Measurements from ENCODE around the gene GMPPB.

The GMPPB gene

GRCh38 chr3:49732597-49732996, 8.8 kb upstream of the GMPPB start:
- POLR2A ChIA-PET, result no interaction called here
- Histone ChIP-seq H3K4me1 (ENCODE audit: control extremely low read depth in 1 of 4, control insufficient read depth in 4 of 4, insufficient read depth in 4 of 4, low read length in 3 of 4) (no peaks in the 10 kb centered on the region), H3K27ac (ENCODE audit: insufficient read depth in 1 of 2, low read depth in 1 of 2, low read length in 2 of 2, poor library complexity in 1 of 2, severe bottlenecking in 2 of 2) (no peak overlapping the region), H3K36me3 (ENCODE audit: control insufficient read depth in 4 of 4, insufficient read depth in 4 of 4, low read length in 3 of 4) (peaks cover 16 to 77% (median 48%) of the 10 kb centered on the region in 4 experiments), H3K9me3 (ENCODE audit: control extremely low read depth in 1 of 5, control insufficient read depth in 4 of 5, insufficient read depth in 2 of 5, low read depth in 1 of 5, low read length in 4 of 5) (no peaks in the 10 kb centered on the region), H3K4me3 (ENCODE audit: control insufficient read depth in 1 of 7, extremely low read depth in 1 of 7, insufficient read depth in 4 of 7, low read depth in 2 of 7, low read length in 6 of 7) (no peak overlapping the region), H3K27me3 (replicated peaks in 2 of 5; ENCODE audit: control insufficient read depth in 4 of 5, insufficient read depth in 5 of 5, low read length in 4 of 5) (no peaks in the 10 kb centered on the region)
- CTCF ChIA-PET, result interaction anchor here (1.0 kb wide), 1 partner anchor 10 kb away, joined by 3 read pairs; no protein-coding TSS in a partner anchor
- no peak for DNase-seq
- WGBS (ENCODE audit: insufficient coverage), result 94% methylated on average over 10 of the region's 11 CpGs

GRCh38 chr3:49729966-49730609, 6.3 kb upstream of the GMPPB start:
- Histone ChIP-seq H3K4me1 (ENCODE audit: control extremely low read depth in 1 of 4, control insufficient read depth in 4 of 4, insufficient read depth in 4 of 4, low read length in 3 of 4) (peaks cover 0 to 2% (median under 1%) of the 10 kb centered on the region in 4 experiments), H3K9me3 (ENCODE audit: control extremely low read depth in 1 of 5, control insufficient read depth in 4 of 5, insufficient read depth in 2 of 5, low read depth in 1 of 5, low read length in 4 of 5) (no peaks in the 10 kb centered on the region), H3K27me3 (replicated peaks in 2 of 5; ENCODE audit: control insufficient read depth in 4 of 5, insufficient read depth in 5 of 5, low read length in 4 of 5) (no peaks in the 10 kb centered on the region), H3K4me3 (ENCODE audit: control insufficient read depth in 1 of 7, extremely low read depth in 1 of 7, insufficient read depth in 4 of 7, low read depth in 2 of 7, low read length in 6 of 7) (no peak overlapping the region), H3K36me3 (ENCODE audit: control insufficient read depth in 4 of 4, insufficient read depth in 4 of 4, low read length in 3 of 4) (peaks cover 12 to 80% (median 55%) of the 10 kb centered on the region in 4 experiments), H3K27ac (ENCODE audit: insufficient read depth in 1 of 2, low read depth in 1 of 2, low read length in 2 of 2, poor library complexity in 1 of 2, severe bottlenecking in 2 of 2) (no peak overlapping the region)
- ChIA-PET CTCF (interaction anchor here (1.6 kb wide), 1 partner anchor 10 kb away, joined by 7 read pairs; the partner anchor contains the start of gene AMIGO3), POLR2A (no interaction called here)
- 100% methylated on average over 4 of the region's 4 CpGs for WGBS (ENCODE audit: insufficient coverage)
- DNase-seq, result no peak

DNA sequence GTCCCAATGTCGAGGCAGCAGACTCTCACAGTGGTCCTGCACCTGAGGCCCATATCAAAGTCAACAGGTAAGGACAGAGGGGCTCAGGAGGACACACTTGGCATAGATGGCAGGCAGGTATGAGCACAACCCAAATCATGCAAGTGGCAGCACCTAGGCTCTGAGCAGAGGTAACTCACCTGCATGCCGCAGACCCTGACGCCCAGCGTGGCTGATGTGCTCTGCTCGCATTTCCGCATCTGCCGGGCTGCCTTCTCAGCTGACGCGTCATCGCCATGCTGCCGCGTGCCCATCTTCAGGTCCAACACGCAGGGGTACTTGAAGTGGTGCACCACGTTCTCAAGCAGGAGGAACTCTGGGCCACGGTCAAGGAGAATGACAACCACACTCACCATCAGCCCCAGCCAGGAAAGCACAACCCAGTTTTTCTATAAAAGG, 4.2 kb upstream of the GMPPB start:
- DNase-seq, result no peak
- Histone ChIP-seq H3K27me3 (replicated peaks in 2 of 5; ENCODE audit: control insufficient read depth in 4 of 5, insufficient read depth in 5 of 5, low read length in 4 of 5) (no peaks in the 10 kb centered on the region), H3K4me1 (ENCODE audit: control extremely low read depth in 1 of 4, control insufficient read depth in 4 of 4, insufficient read depth in 4 of 4, low read length in 3 of 4) (peaks cover 0 to 19% (median 15%) of the 10 kb centered on the region in 4 experiments), H3K9me3 (ENCODE audit: control extremely low read depth in 1 of 5, control insufficient read depth in 4 of 5, insufficient read depth in 2 of 5, low read depth in 1 of 5, low read length in 4 of 5) (no peaks in the 10 kb centered on the region), H3K36me3 (ENCODE audit: control insufficient read depth in 4 of 4, insufficient read depth in 4 of 4, low read length in 3 of 4) (peaks cover 10 to 62% (median 46%) of the 10 kb centered on the region in 4 experiments), H3K27ac (ENCODE audit: insufficient read depth in 1 of 2, low read depth in 1 of 2, low read length in 2 of 2, poor library complexity in 1 of 2, severe bottlenecking in 2 of 2) (no peak overlapping the region), H3K4me3 (ENCODE audit: control insufficient read depth in 1 of 7, extremely low read depth in 1 of 7, insufficient read depth in 4 of 7, low read depth in 2 of 7, low read length in 6 of 7) (no peak overlapping the region)
- POLR2A ChIA-PET, result no interaction called here
- CTCF ChIA-PET, result no interaction called here
- 96% methylated on average over 10 of the region's 15 CpGs for WGBS (ENCODE audit: insufficient coverage)

- 96% methylated on average over 17 of the region's 19 CpGs for WGBS (ENCODE audit: insufficient coverage)
- Histone ChIP-seq H3K36me3 (ENCODE audit: control insufficient read depth in 4 of 4, insufficient read depth in 4 of 4, low read length in 3 of 4) (peaks cover 5 to 59% (median 43%) of the 10 kb centered on the region in 4 experiments), H3K27ac (ENCODE audit: insufficient read depth in 1 of 2, low read depth in 1 of 2, low read length in 2 of 2, poor library complexity in 1 of 2, severe bottlenecking in 2 of 2) (no peak overlapping the region), H3K4me3 (ENCODE audit: control insufficient read depth in 1 of 7, extremely low read depth in 1 of 7, insufficient read depth in 4 of 7, low read depth in 2 of 7, low read length in 6 of 7) (no peak overlapping the region), H3K27me3 (replicated peaks in 2 of 5; ENCODE audit: control insufficient read depth in 4 of 5, insufficient read depth in 5 of 5, low read length in 4 of 5) (no peaks in the 10 kb centered on the region), H3K4me1 (ENCODE audit: control extremely low read depth in 1 of 4, control insufficient read depth in 4 of 4, insufficient read depth in 4 of 4, low read length in 3 of 4) (peaks cover 0 to 25% (median 20%) of the 10 kb centered on the region in 4 experiments), H3K9me3 (ENCODE audit: control extremely low read depth in 1 of 5, control insufficient read depth in 4 of 5, insufficient read depth in 2 of 5, low read depth in 1 of 5, low read length in 4 of 5) (no peaks in the 10 kb centered on the region)
- DNase-seq, result no peak
- ChIA-PET POLR2A (no interaction called here), CTCF (no interaction called here)
These were observed 3.6 kb upstream of the GMPPB start for GRCh38 chr3:49727154-49727923.

GRCh38 chr3:49725906-49726681, 2.3 kb upstream of the GMPPB start:
- H3K27me3 ChIP-seq (replicated peaks in 2 of 5; ENCODE audit: control insufficient read depth in 4 of 5, insufficient read depth in 5 of 5, low read length in 4 of 5), result no peaks in the 10 kb centered on the region
- POLR2A ChIA-PET, result no interaction called here
- H3K36me3 ChIP-seq (ENCODE audit: control insufficient read depth in 4 of 4, insufficient read depth in 4 of 4, low read length in 3 of 4), result peaks cover 4 to 59% (median 42%) of the 10 kb centered on the region in 4 experiments
- CTCF ChIA-PET, result interaction anchor here (1.5 kb wide), 1 partner anchor 24 kb away, joined by 4 read pairs; no protein-coding TSS in a partner anchor
- H3K9me3 ChIP-seq (ENCODE audit: control extremely low read depth in 1 of 5, control insufficient read depth in 4 of 5, insufficient read depth in 2 of 5, low read depth in 1 of 5, low read length in 4 of 5), result no peaks in the 10 kb centered on the region
- WGBS (ENCODE audit: insufficient coverage), result 97% methylated on average over 9 of the region's 11 CpGs
- no peak overlapping the region for H3K27ac ChIP-seq (ENCODE audit: insufficient read depth in 1 of 2, low read depth in 1 of 2, low read length in 2 of 2, poor library complexity in 1 of 2, severe bottlenecking in 2 of 2)
- H3K4me3 ChIP-seq (ENCODE audit: control insufficient read depth in 1 of 7, extremely low read depth in 1 of 7, insufficient read depth in 4 of 7, low read depth in 2 of 7, low read length in 6 of 7), result no peak overlapping the region
- H3K4me1 ChIP-seq (ENCODE audit: control extremely low read depth in 1 of 4, control insufficient read depth in 4 of 4, insufficient read depth in 4 of 4, low read length in 3 of 4), result peaks cover 0 to 28% (median 21%) of the 10 kb centered on the region in 4 experiments
- no peak for DNase-seq

GRCh38 chr3:49724586-49724985, 835 bp upstream of the GMPPB start:
- Histone ChIP-seq H3K4me3 (ENCODE audit: control insufficient read depth in 1 of 7, extremely low read depth in 1 of 7, insufficient read depth in 4 of 7, low read depth in 2 of 7, low read length in 6 of 7) (peak overlapping the region; percentile 85 to 96 (median 93)), H3K27ac (ENCODE audit: insufficient read depth in 1 of 2, low read depth in 1 of 2, low read length in 2 of 2, poor library complexity in 1 of 2, severe bottlenecking in 2 of 2) (peak overlapping the region; percentile 66 to 93), H3K9me3 (ENCODE audit: control extremely low read depth in 1 of 5, control insufficient read depth in 4 of 5, insufficient read depth in 2 of 5, low read depth in 1 of 5, low read length in 4 of 5) (no peaks in the 10 kb centered on the region), H3K4me1 (ENCODE audit: control extremely low read depth in 1 of 4, control insufficient read depth in 4 of 4, insufficient read depth in 4 of 4, low read length in 3 of 4) (peaks cover 0 to 32% (median 22%) of the 10 kb centered on the region in 4 experiments), H3K27me3 (replicated peaks in 2 of 5; ENCODE audit: control insufficient read depth in 4 of 5, insufficient read depth in 5 of 5, low read length in 4 of 5) (no peaks in the 10 kb centered on the region), H3K36me3 (ENCODE audit: control insufficient read depth in 4 of 4, insufficient read depth in 4 of 4, low read length in 3 of 4) (peaks cover 3 to 58% (median 44%) of the 10 kb centered on the region in 4 experiments)
- WGBS (ENCODE audit: insufficient coverage), result 64% methylated on average over 6 of the region's 6 CpGs
- ChIA-PET POLR2A (no interaction called here), CTCF (no interaction called here)
- peak in 2 of 3 donors; percentile 56 to 59 for DNase-seq

Measured in common myeloid progenitor, CD34-positive (primary cell).